ENCODE measurements around the gene SMIM29. TPM values are rescaled to one million over a fixed set of nuclear protein-coding genes. Genes with fewer than 3 reads are reported as not detected.
"Not testable (repeated sequence)": the region's sequence is repeated elsewhere in the genome, so short reads cannot be mapped to it uniquely, and the experiment has no call there.

The SMIM29 gene
- total and polyA plus RNA-seq, 2 donors (not counting 1 experiment from before 2014, with no cell fraction given), result 43.6 to 106 TPM

DNA sequence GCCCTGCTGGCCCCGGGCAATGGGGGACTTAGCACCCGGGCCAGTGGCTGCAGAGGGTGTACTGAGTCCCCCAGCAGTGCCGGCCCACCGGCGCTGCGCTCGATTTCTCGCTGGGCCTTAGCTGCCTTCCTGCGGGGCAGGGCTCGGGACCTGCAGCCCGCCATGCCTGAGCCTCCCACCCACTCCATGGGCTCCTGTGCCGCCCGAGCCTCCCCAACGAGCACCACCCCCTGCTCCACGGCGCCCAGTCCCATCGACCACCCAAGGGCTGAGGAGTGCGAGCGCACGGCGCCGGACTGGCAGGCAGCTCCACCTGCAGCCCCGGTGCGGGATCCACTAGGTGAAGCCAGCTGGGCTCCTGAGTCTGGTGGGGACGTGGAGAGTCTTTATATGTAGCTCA lies 20.3 kb upstream of the SMIM29 start:
- peaks cover 7 to 21% of the 10 kb centered on the region in 2 donors for H3K4me1 ChIP-seq (ENCODE audit: control insufficient read depth in 2 of 2, insufficient read depth in 2 of 2, low read length in 2 of 2)
- H2AFZ ChIP-seq (ENCODE audit: insufficient read depth, low read depth, low read length, poor library complexity, severe bottlenecking); H3K9me3 ChIP-seq (ENCODE audit: control extremely low read depth in 1 of 3, control insufficient read depth in 2 of 3, insufficient read depth in 1 of 3, low read length in 2 of 3); H3K9me3 Mint-ChIP-seq (ENCODE audit: insufficient read depth); H4K20me1 ChIP-seq (ENCODE audit: control insufficient read depth, insufficient read depth, low read length, poor library complexity, severe bottlenecking); H3K27me3 Mint-ChIP-seq; DNase-seq; CTCF ChIA-PET; H3K4me3 Mint-ChIP-seq; H3K9ac ChIP-seq (ENCODE audit: low read length); intact Hi-C loops (cut with micrococcal nuclease); H3K27ac ChIP-seq (ENCODE audit: low read length in 2 of 2); H3K36me3 ChIP-seq (replicated peaks in 1 of 2; ENCODE audit: control extremely low read depth in 1 of 2, control insufficient read depth in 1 of 2, extremely low read depth in 1 of 2, insufficient read depth in 2 of 2, low read length in 1 of 2); POLR2A ChIA-PET; H3K27me3 ChIP-seq (replicated peaks in 1 of 4; ENCODE audit: control extremely low read depth in 1 of 4, control insufficient read depth in 3 of 4, insufficient read depth in 4 of 4, low read length in 3 of 4); H3K4me2 ChIP-seq (replicated peaks; ENCODE audit: low read depth, low read length, poor library complexity, severe bottlenecking); ATAC-seq (ENCODE audit: low read depth); H3K4me3 ChIP-seq (ENCODE audit: control extremely low read depth in 1 of 5, extremely low read depth in 1 of 5, insufficient read depth in 1 of 5, low read depth in 2 of 5, low read length in 4 of 5); H3K79me2 ChIP-seq (ENCODE audit: control insufficient read depth, insufficient read depth, low read length); H3K27ac Mint-ChIP-seq: not testable (repeated sequence)
- WGBS (ENCODE audit: insufficient coverage), result no CpG with 5 or more reads among the region's 25 CpGs
- H3K4me1 Mint-ChIP-seq, result peaks cover 18% of the 10 kb centered on the region

DNA sequence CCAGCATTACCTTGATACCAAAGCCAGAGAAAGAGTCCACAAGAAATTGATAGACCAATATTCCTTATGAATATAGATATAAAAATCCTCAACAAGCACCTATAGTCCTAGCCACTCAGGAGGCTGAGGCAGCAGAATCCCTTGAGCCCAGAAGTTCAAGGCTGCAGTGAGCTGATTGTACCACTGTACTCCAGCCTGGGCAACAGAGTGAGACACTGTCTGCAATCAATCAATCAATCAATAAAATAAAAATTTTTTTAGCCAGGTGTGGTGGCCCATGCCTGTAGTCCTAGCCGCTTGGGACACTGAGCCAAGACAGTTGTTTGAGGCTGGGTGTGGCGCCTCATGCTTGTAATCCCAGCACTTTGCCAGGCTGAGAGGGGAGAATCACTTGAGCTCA lies 18.9 kb upstream of the SMIM29 start:
- H3K4me2 ChIP-seq (replicated peaks; ENCODE audit: low read depth, low read length, poor library complexity, severe bottlenecking), result no peak overlapping the region
- no peak overlapping the region for H3K27ac Mint-ChIP-seq
- H3K4me1 ChIP-seq (ENCODE audit: control insufficient read depth in 2 of 2, insufficient read depth in 2 of 2, low read length in 2 of 2), result peaks cover 0 to 10% of the 10 kb centered on the region in 2 donors
- intact Hi-C loops (cut with micrococcal nuclease), result no loop called here
- ATAC-seq (ENCODE audit: low read depth) (no peak), DNase-seq (no peak)
- H3K9me3 Mint-ChIP-seq (ENCODE audit: insufficient read depth), result peaks cover 4% of the 10 kb centered on the region
- H3K27ac ChIP-seq (ENCODE audit: low read length in 2 of 2), result no peak overlapping the region
- H3K27me3 ChIP-seq (replicated peaks in 1 of 4; ENCODE audit: control extremely low read depth in 1 of 4, control insufficient read depth in 3 of 4, insufficient read depth in 4 of 4, low read length in 3 of 4), result no peaks in the 10 kb centered on the region
- TF ChIP-seq EZH2 (IDR thresholded peaks at IDR 0.05; ENCODE audit: borderline replicate concordance, insufficient read depth, low read depth, low read length, poor library complexity, severe bottlenecking), result no peak
- TF ChIP-seq, protein P1, sequence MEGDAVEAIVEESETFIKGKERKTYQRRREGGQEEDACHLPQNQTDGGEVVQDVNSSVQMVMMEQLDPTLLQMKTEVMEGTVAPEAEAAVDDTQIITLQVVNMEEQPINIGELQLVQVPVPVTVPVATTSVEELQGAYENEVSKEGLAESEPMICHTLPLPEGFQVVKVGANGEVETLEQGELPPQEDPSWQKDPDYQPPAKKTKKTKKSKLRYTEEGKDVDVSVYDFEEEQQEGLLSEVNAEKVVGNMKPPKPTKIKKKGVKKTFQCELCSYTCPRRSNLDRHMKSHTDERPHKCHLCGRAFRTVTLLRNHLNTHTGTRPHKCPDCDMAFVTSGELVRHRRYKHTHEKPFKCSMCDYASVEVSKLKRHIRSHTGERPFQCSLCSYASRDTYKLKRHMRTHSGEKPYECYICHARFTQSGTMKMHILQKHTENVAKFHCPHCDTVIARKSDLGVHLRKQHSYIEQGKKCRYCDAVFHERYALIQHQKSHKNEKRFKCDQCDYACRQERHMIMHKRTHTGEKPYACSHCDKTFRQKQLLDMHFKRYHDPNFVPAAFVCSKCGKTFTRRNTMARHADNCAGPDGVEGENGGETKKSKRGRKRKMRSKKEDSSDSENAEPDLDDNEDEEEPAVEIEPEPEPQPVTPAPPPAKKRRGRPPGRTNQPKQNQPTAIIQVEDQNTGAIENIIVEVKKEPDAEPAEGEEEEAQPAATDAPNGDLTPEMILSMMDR (IDR thresholded peaks at IDR 0.05), result no peak
- no peaks in the 10 kb centered on the region for H4K20me1 ChIP-seq (ENCODE audit: control insufficient read depth, insufficient read depth, low read length, poor library complexity, severe bottlenecking)
- H3K36me3 ChIP-seq (replicated peaks in 1 of 2; ENCODE audit: control extremely low read depth in 1 of 2, control insufficient read depth in 1 of 2, extremely low read depth in 1 of 2, insufficient read depth in 2 of 2, low read length in 1 of 2), result no peaks in the 10 kb centered on the region
- no peaks in the 10 kb centered on the region for H3K27me3 Mint-ChIP-seq
- WGBS (ENCODE audit: insufficient coverage), result 90% methylated on average over 2 of the region's 2 CpGs
- H2AFZ ChIP-seq (ENCODE audit: insufficient read depth, low read depth, low read length, poor library complexity, severe bottlenecking), result no peak overlapping the region
- CTCF ChIA-PET, result no interaction called here
- POLR2A ChIA-PET, result interaction anchor here (0.6 to 0.7 kb wide), 2 partner anchors 21 to 454 kb away, joined by 3 to 4 read pairs; no protein-coding TSS in a partner anchor
- no peak overlapping the region for H3K9ac ChIP-seq (ENCODE audit: low read length)
- H3K9me3 ChIP-seq (ENCODE audit: control extremely low read depth in 1 of 3, control insufficient read depth in 2 of 3, insufficient read depth in 1 of 3, low read length in 2 of 3), result peaks cover 0 to 11% (median 3%) of the 10 kb centered on the region in 3 donors
- peaks cover 9% of the 10 kb centered on the region for H3K4me1 Mint-ChIP-seq
- H3K79me2 ChIP-seq (ENCODE audit: control insufficient read depth, insufficient read depth, low read length), result no peaks in the 10 kb centered on the region
- H3K4me3 Mint-ChIP-seq, result no peak overlapping the region
- no peak overlapping the region for H3K4me3 ChIP-seq (ENCODE audit: control extremely low read depth in 1 of 5, extremely low read depth in 1 of 5, insufficient read depth in 1 of 5, low read depth in 2 of 5, low read length in 4 of 5)

DNA sequence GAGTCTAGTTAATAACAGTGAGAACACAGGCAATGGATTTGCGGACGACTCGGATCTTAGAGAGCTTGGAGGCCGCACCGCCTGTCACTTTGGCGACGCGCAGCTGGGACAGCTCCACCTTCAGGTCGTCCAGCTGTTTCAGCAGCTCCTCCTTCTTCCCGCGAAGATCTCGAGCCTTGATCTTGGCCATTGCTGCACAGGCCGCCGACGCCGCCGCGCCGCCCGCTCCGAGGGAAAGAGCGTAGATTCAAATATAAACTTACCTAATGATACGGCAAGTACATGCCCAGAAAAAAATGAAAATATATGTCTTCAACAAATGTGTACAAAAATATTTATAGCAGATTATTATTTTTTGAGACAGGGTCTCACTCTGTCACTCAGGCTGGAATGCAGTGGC lies 14.7 kb upstream of the SMIM29 start:
- DNase-seq; H2AFZ ChIP-seq (ENCODE audit: insufficient read depth, low read depth, low read length, poor library complexity, severe bottlenecking); H3K27me3 Mint-ChIP-seq; H4K20me1 ChIP-seq (ENCODE audit: control insufficient read depth, insufficient read depth, low read length, poor library complexity, severe bottlenecking); intact Hi-C loops (cut with micrococcal nuclease); H3K36me3 ChIP-seq (replicated peaks in 1 of 2; ENCODE audit: control extremely low read depth in 1 of 2, control insufficient read depth in 1 of 2, extremely low read depth in 1 of 2, insufficient read depth in 2 of 2, low read length in 1 of 2); H3K9me3 Mint-ChIP-seq (ENCODE audit: insufficient read depth); H3K27me3 ChIP-seq (replicated peaks in 1 of 4; ENCODE audit: control extremely low read depth in 1 of 4, control insufficient read depth in 3 of 4, insufficient read depth in 4 of 4, low read length in 3 of 4); ATAC-seq (ENCODE audit: low read depth); H3K4me3 ChIP-seq (ENCODE audit: control extremely low read depth in 1 of 5, extremely low read depth in 1 of 5, insufficient read depth in 1 of 5, low read depth in 2 of 5, low read length in 4 of 5); H3K9ac ChIP-seq (ENCODE audit: low read length); H3K4me3 Mint-ChIP-seq; H3K4me1 Mint-ChIP-seq; H3K4me2 ChIP-seq (replicated peaks; ENCODE audit: low read depth, low read length, poor library complexity, severe bottlenecking); H3K4me1 ChIP-seq (ENCODE audit: control insufficient read depth in 2 of 2, insufficient read depth in 2 of 2, low read length in 2 of 2); CTCF ChIA-PET; POLR2A ChIA-PET; H3K27ac Mint-ChIP-seq; H3K79me2 ChIP-seq (ENCODE audit: control insufficient read depth, insufficient read depth, low read length); H3K27ac ChIP-seq (ENCODE audit: low read length in 2 of 2): not testable (repeated sequence)
- WGBS (ENCODE audit: insufficient coverage), result 95% methylated on average over 12 of the region's 23 CpGs
- peaks cover 0 to 17% (median 9%) of the 10 kb centered on the region in 3 donors for H3K9me3 ChIP-seq (ENCODE audit: control extremely low read depth in 1 of 3, control insufficient read depth in 2 of 3, insufficient read depth in 1 of 3, low read length in 2 of 3)
